ENCODE results near the gene PCDH8.

GRCh38 chr13:52806029-52806428, 42.4 kb downstream of the PCDH8 start:
- no peak for TF ChIP-seq POLR2A (IDR thresholded peaks at IDR 0.05)
- no peak for TF ChIP-seq CTCF (IDR thresholded peaks at IDR 0.05)

Measured in esophagus squamous epithelium (tissue), 4 donors.